ENCODE measurements around the gene RGS11.
"Not testable (repeated sequence)": the region's sequence is repeated elsewhere in the genome, so short reads cannot be mapped to it uniquely, and the experiment has no call there.

RGS11 gene

GRCh38 chr16:265002-265529 is 10.7 kb downstream of the RGS11 start:
- no peak for FAIRE-seq
- TF ChIP-seq TAF1 (IDR thresholded peaks at IDR 0.05; ENCODE audit: low read depth, low read length) (no peak), POLR2AphosphoS5 (IDR thresholded peaks at IDR 0.05; ENCODE audit: low read depth, low read length) (no peak), POU2F2 (IDR thresholded peaks at IDR 0.05; ENCODE audit: low read depth, low read length) (no peak), SPI1 (IDR thresholded peaks at IDR 0.05; ENCODE audit: low read depth, low read length) (no peak), PAX5 (IDR thresholded peaks at IDR 0.05; ENCODE audit: insufficient read depth, low read length, severe bottlenecking) (no peak), POLR2A (IDR thresholded peaks at IDR 0.05; ENCODE audit: low read depth, low read length) (no peak)

GRCh38 chr16:264440-264951 is 11.2 kb downstream of the RGS11 start:
- DNase-seq (ENCODE audit: insufficient read length, low spot score): no peak
- TF ChIP-seq PAX5 (IDR thresholded peaks at IDR 0.05; ENCODE audit: insufficient read depth, low read length, severe bottlenecking): no peak
- TF ChIP-seq POU2F2 (IDR thresholded peaks at IDR 0.05; ENCODE audit: low read depth, low read length): no peak
- no peak for TF ChIP-seq SPI1 (IDR thresholded peaks at IDR 0.05; ENCODE audit: low read depth, low read length)
- TF ChIP-seq POLR2A (IDR thresholded peaks at IDR 0.05; ENCODE audit: low read depth, low read length): no peak
- TF ChIP-seq TAF1 (IDR thresholded peaks at IDR 0.05; ENCODE audit: low read depth, low read length): no peak
- no peak for TF ChIP-seq POLR2AphosphoS5 (IDR thresholded peaks at IDR 0.05; ENCODE audit: low read depth, low read length)
- no peak for FAIRE-seq

More at GRCh38 chr16:265002-265529, 10.7 kb downstream of the RGS11 start:
- no peak for DNase-seq (ENCODE audit: insufficient read length, low spot score)

- FAIRE-seq (no peak), DNase-seq (ENCODE audit: insufficient read length, low spot score) (no peak)
- TF ChIP-seq POLR2AphosphoS5 (IDR thresholded peaks at IDR 0.05; ENCODE audit: low read depth, low read length) (no peak), PAX5 (IDR thresholded peaks at IDR 0.05; ENCODE audit: insufficient read depth, low read length, severe bottlenecking) (no peak), TAF1 (IDR thresholded peaks at IDR 0.05; ENCODE audit: low read depth, low read length) (no peak), POU2F2 (IDR thresholded peaks at IDR 0.05; ENCODE audit: low read depth, low read length) (no peak), POLR2A (IDR thresholded peaks at IDR 0.05; ENCODE audit: low read depth, low read length) (no peak), SPI1 (IDR thresholded peaks at IDR 0.05; ENCODE audit: low read depth, low read length) (no peak)
Measured at GRCh38 chr16:263944-264343, 11.8 kb downstream of the RGS11 start.

- FAIRE-seq: no peak
- TF ChIP-seq PAX5 (IDR thresholded peaks at IDR 0.05; ENCODE audit: insufficient read depth, low read length, severe bottlenecking) (no peak), POU2F2 (IDR thresholded peaks at IDR 0.05; ENCODE audit: low read depth, low read length) (no peak), POLR2AphosphoS5 (IDR thresholded peaks at IDR 0.05; ENCODE audit: low read depth, low read length) (no peak), SPI1 (IDR thresholded peaks at IDR 0.05; ENCODE audit: low read depth, low read length) (no peak), TAF1 (IDR thresholded peaks at IDR 0.05; ENCODE audit: low read depth, low read length) (no peak)
- DNase-seq (ENCODE audit: insufficient read length, low spot score): no peak
Measured at GRCh38 chr16:263182-263774, 12.5 kb downstream of the RGS11 start.

- DNase-seq (ENCODE audit: insufficient read length, low spot score): no peak
- TF ChIP-seq TAF1 (IDR thresholded peaks at IDR 0.05; ENCODE audit: low read depth, low read length) (no peak), SPI1 (IDR thresholded peaks at IDR 0.05; ENCODE audit: low read depth, low read length) (no peak), POLR2A (IDR thresholded peaks at IDR 0.05; ENCODE audit: low read depth, low read length) (no peak), POU2F2 (IDR thresholded peaks at IDR 0.05; ENCODE audit: low read depth, low read length) (no peak), PAX5 (IDR thresholded peaks at IDR 0.05; ENCODE audit: insufficient read depth, low read length, severe bottlenecking) (no peak), POLR2AphosphoS5 (IDR thresholded peaks at IDR 0.05; ENCODE audit: low read depth, low read length) (no peak)
- FAIRE-seq: no peak
Measured at GRCh38 chr16:262121-262745, 13.5 kb downstream of the RGS11 start.

- TF ChIP-seq POU2F2 (IDR thresholded peaks at IDR 0.05; ENCODE audit: low read depth, low read length): no peak
- no peak for TF ChIP-seq POLR2A (IDR thresholded peaks at IDR 0.05; ENCODE audit: low read depth, low read length)
- no peak for TF ChIP-seq POLR2AphosphoS5 (IDR thresholded peaks at IDR 0.05; ENCODE audit: low read depth, low read length)
- TF ChIP-seq SPI1 (IDR thresholded peaks at IDR 0.05; ENCODE audit: low read depth, low read length): no peak
- TF ChIP-seq PAX5 (IDR thresholded peaks at IDR 0.05; ENCODE audit: insufficient read depth, low read length, severe bottlenecking): no peak
- TF ChIP-seq TAF1 (IDR thresholded peaks at IDR 0.05; ENCODE audit: low read depth, low read length): no peak
- no peak for FAIRE-seq
- no peak for DNase-seq (ENCODE audit: insufficient read length, low spot score)
Measured at GRCh38 chr16:261031-261691, 14.6 kb downstream of the RGS11 start.

- no peak for FAIRE-seq
- no peak for TF ChIP-seq POU2F2 (IDR thresholded peaks at IDR 0.05; ENCODE audit: low read depth, low read length)
- TF ChIP-seq TAF1 (IDR thresholded peaks at IDR 0.05; ENCODE audit: low read depth, low read length): no peak
- TF ChIP-seq PAX5 (IDR thresholded peaks at IDR 0.05; ENCODE audit: insufficient read depth, low read length, severe bottlenecking): no peak
- no peak for TF ChIP-seq SPI1 (IDR thresholded peaks at IDR 0.05; ENCODE audit: low read depth, low read length)
- TF ChIP-seq POLR2AphosphoS5 (IDR thresholded peaks at IDR 0.05; ENCODE audit: low read depth, low read length): no peak
- no peak for TF ChIP-seq POLR2A (IDR thresholded peaks at IDR 0.05; ENCODE audit: low read depth, low read length)
- no peak for DNase-seq (ENCODE audit: insufficient read length, low spot score)
Measured at GRCh38 chr16:260326-260725, 15.4 kb downstream of the RGS11 start.

- FAIRE-seq (no peak), DNase-seq (ENCODE audit: insufficient read length, low spot score) (no peak)
- TF ChIP-seq PAX5 (IDR thresholded peaks at IDR 0.05; ENCODE audit: insufficient read depth, low read length, severe bottlenecking) (no peak), POU2F2 (IDR thresholded peaks at IDR 0.05; ENCODE audit: low read depth, low read length) (no peak)
Measured at GRCh38 chr16:259814-260253, 15.9 kb downstream of the RGS11 start.

GRCh38 chr16:259226-259625 is 16.5 kb downstream of the RGS11 start:
- no peak for DNase-seq (ENCODE audit: insufficient read length, low spot score)
- no peak for TF ChIP-seq TAF1 (IDR thresholded peaks at IDR 0.05; ENCODE audit: low read depth, low read length)
- no peak for TF ChIP-seq POLR2A (IDR thresholded peaks at IDR 0.05; ENCODE audit: low read depth, low read length)
- no peak for TF ChIP-seq SPI1 (IDR thresholded peaks at IDR 0.05; ENCODE audit: low read depth, low read length)
- no peak for TF ChIP-seq POU2F2 (IDR thresholded peaks at IDR 0.05; ENCODE audit: low read depth, low read length)
- no peak for TF ChIP-seq POLR2AphosphoS5 (IDR thresholded peaks at IDR 0.05; ENCODE audit: low read depth, low read length)
- TF ChIP-seq PAX5 (IDR thresholded peaks at IDR 0.05; ENCODE audit: insufficient read depth, low read length, severe bottlenecking): no peak
- no peak for FAIRE-seq

GRCh38 chr16:258091-258490 is 17.7 kb downstream of the RGS11 start:
- not testable (repeated sequence) for FAIRE-seq; DNase-seq (ENCODE audit: insufficient read length, low spot score)
